Islet of Langerhans (tissue), 1 donor: ENCODE measurements around the gene PROX2.

ENCODE experiments used
- FAIRE-seq: peaks from one replicate; lab custom pipeline; 2011; peaks lifted over from hg19 to GRCh38; lab: Jason Lieb, UNC

PROX2 gene

GRCh38 chr14:74908861-74909341 lies 33.0 kb upstream of the PROX2 start:
- FAIRE-seq: no peak

- no peak for FAIRE-seq
These were observed 31.8 kb upstream of the PROX2 start for GRCh38 chr14:74907744-74908143.

- FAIRE-seq: no peak
These were observed 31.1 kb upstream of the PROX2 start for GRCh38 chr14:74906925-74907521.

GRCh38 chr14:74905595-74906142 lies 29.7 kb upstream of the PROX2 start:
- FAIRE-seq: no peak

GRCh38 chr14:74904635-74905503 lies 28.9 kb upstream of the PROX2 start:
- FAIRE-seq: no peak

- FAIRE-seq: no peak
These were observed 27.2 kb upstream of the PROX2 start for GRCh38 chr14:74902941-74903705.

- FAIRE-seq: no peak
These were observed 22.7 kb upstream of the PROX2 start for GRCh38 chr14:74898694-74899093.

- no peak for FAIRE-seq
These were observed 22.1 kb upstream of the PROX2 start for GRCh38 chr14:74898083-74898482.

- FAIRE-seq: no peak
These were observed 21.7 kb upstream of the PROX2 start for GRCh38 chr14:74897642-74898041.

GRCh38 chr14:74896400-74896799 lies 20.5 kb upstream of the PROX2 start:
- no peak for FAIRE-seq

- no peak for FAIRE-seq
These were observed 17.7 kb upstream of the PROX2 start for GRCh38 chr14:74893614-74894091.

GRCh38 chr14:74892745-74893144 lies 16.8 kb upstream of the PROX2 start:
- FAIRE-seq: no peak

GRCh38 chr14:74891870-74892269 lies 15.9 kb upstream of the PROX2 start:
- FAIRE-seq: no peak

- no peak for FAIRE-seq
These were observed 14.3 kb upstream of the PROX2 start for GRCh38 chr14:74890262-74890661.

GRCh38 chr14:74888164-74889158 lies 12.5 kb upstream of the PROX2 start:
- FAIRE-seq: no peak

- FAIRE-seq: no peak
These were observed 10.1 kb upstream of the PROX2 start for GRCh38 chr14:74886001-74886400.

GRCh38 chr14:74882103-74882920 lies 6.4 kb upstream of the PROX2 start:
- FAIRE-seq: no peak

GRCh38 chr14:74881431-74882102 lies 5.6 kb upstream of the PROX2 start, which contains the start of gene DLST:
TSS of gene DLST (plus strand) at chr14:74881916. CDS start at chr14:74881954, 38 bp downstream.
- no peak for FAIRE-seq

- no peak for FAIRE-seq
These were observed 3.7 kb upstream of the PROX2 start for GRCh38 chr14:74879427-74880182.
